ENCODE measurements around the gene YES1. TPM values are rescaled to one million over a fixed set of nuclear protein-coding genes. Genes with fewer than 3 reads are reported as not detected.
A peak's percentile ranks its signal among the peaks of the same experiment; 100 is the strongest.

YES1 gene
- total and polyA plus RNA-seq, 4 donors, result 12.5 to 57.6 (median 21.9) TPM

GRCh38 chr18:808086-808485 is 4.0 kb downstream of the YES1 start (continued):
- TF ChIP-seq ZBTB33 (IDR thresholded peaks at IDR 0.05), result no peak
- TF ChIP-seq, protein P1, sequence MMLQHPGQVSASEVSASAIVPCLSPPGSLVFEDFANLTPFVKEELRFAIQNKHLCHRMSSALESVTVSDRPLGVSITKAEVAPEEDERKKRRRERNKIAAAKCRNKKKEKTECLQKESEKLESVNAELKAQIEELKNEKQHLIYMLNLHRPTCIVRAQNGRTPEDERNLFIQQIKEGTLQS (IDR thresholded peaks at IDR 0.05), result no peak
- TF ChIP-seq JUND (IDR thresholded peaks at IDR 0.05), result no peak

DNA sequence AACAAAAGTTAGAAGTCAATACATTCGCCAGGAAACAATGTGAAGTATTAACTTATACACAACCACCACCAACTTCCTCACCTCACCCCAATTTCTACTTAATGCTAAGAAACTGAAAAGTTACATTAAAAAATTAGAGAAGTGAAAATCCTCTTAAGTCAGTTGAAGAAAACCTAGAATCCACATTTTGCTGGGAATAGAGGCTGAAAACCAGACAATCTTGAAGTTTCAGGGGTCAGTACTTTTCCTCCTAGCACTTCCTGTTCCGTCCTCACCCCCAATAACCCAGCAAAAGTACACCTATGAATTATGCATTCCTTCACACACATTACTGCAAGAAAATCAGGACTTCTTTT is 6.3 kb downstream of the YES1 start:
- no peaks in the 10 kb centered on the region for H3K9me3 ChIP-seq (ENCODE audit: control insufficient read depth in 4 of 4, low read length in 3 of 4)
- H3K4me3 ChIP-seq (ENCODE audit: low read depth in 1 of 3, low read length in 3 of 3), result no peak overlapping the region
- TF ChIP-seq RAD21 (IDR thresholded peaks at IDR 0.05), result no peak
- peak in 1 of 2 donors; percentile 0 for TF ChIP-seq RXRA (IDR thresholded peaks at IDR 0.05)

GRCh38 chr18:805008-805754 is 6.9 kb downstream of the YES1 start:
- H3K9ac ChIP-seq (ENCODE audit: low read depth in 1 of 2, low read length in 2 of 2), result peak overlapping the region in 1 of 2 donors; percentile 21
- H3K27ac ChIP-seq (ENCODE audit: low read depth in 1 of 2, low read length in 2 of 2), result peak overlapping the region; percentile 32 to 41
- H3K4me1 ChIP-seq (ENCODE audit: control insufficient read depth in 4 of 4, insufficient read depth in 4 of 4, low read length in 3 of 4), result peaks cover 7 to 48% (median 21%) of the 10 kb centered on the region in 4 donors
- no peaks in the 10 kb centered on the region for H3K27me3 ChIP-seq (ENCODE audit: control insufficient read depth in 4 of 4, insufficient read depth in 4 of 4, low read length in 3 of 4)
- no peaks in the 10 kb centered on the region for H3K36me3 ChIP-seq (ENCODE audit: control insufficient read depth in 4 of 4, insufficient read depth in 3 of 4, low read depth in 1 of 4, low read length in 3 of 4)
- TF ChIP-seq HNF4A (conservative IDR thresholded peaks at IDR 0.05) (peak in 1 of 2 donors; percentile 7), RXRA (IDR thresholded peaks at IDR 0.05) (peak in 1 of 2 donors; percentile 5), YY1 (IDR thresholded peaks at IDR 0.05) (peak; percentile 28)
- TF ChIP-seq, protein P2, sequence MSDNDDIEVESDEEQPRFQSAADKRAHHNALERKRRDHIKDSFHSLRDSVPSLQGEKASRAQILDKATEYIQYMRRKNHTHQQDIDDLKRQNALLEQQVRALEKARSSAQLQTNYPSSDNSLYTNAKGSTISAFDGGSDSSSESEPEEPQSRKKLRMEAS (IDR thresholded peaks at IDR 0.05), result no peak
- no peak overlapping the region for H3K4me3 ChIP-seq (ENCODE audit: low read depth in 1 of 3, low read length in 3 of 3)
- no peaks in the 10 kb centered on the region for H3K9me3 ChIP-seq (ENCODE audit: control insufficient read depth in 4 of 4, low read length in 3 of 4)
- DNase-seq (ENCODE audit: low spot score), result no peak
- WGBS, result 34% methylated on average over 5 of the region's 5 CpGs

More for the DNA sequence above, 6.3 kb downstream of the YES1 start:
- H3K9ac ChIP-seq (ENCODE audit: low read depth in 1 of 2, low read length in 2 of 2), result no peak overlapping the region
- H3K27me3 ChIP-seq (ENCODE audit: control insufficient read depth in 4 of 4, insufficient read depth in 4 of 4, low read length in 3 of 4), result no peaks in the 10 kb centered on the region
- H3K27ac ChIP-seq (ENCODE audit: low read depth in 1 of 2, low read length in 2 of 2), result peak overlapping the region; percentile 4 to 32
- H3K4me1 ChIP-seq (ENCODE audit: control insufficient read depth in 4 of 4, insufficient read depth in 4 of 4, low read length in 3 of 4), result peaks cover 7 to 50% (median 21%) of the 10 kb centered on the region in 4 donors
- no peak for DNase-seq (ENCODE audit: low spot score)
- H3K36me3 ChIP-seq (ENCODE audit: control insufficient read depth in 4 of 4, insufficient read depth in 3 of 4, low read depth in 1 of 4, low read length in 3 of 4), result no peaks in the 10 kb centered on the region
- WGBS, result 44% methylated on average over 2 of the region's 2 CpGs

DNA sequence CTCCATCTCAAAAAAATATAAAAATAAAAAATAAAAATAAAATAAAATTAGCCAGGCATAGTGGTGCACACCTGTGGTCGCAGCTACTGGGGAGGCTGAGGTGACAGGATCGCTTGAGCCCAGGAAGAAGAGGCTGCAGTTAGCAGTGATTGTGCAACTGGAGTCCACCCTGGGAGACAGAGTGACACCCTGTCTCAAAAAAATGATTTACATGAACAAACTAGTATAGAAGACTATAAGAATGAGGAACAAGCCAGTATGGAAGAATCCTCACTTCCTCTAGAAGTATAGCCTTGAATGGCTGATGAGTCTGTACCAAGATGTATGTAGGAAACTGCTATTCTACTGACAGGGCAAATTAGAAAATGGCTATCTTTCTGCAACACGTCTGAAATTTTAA is 10.9 kb downstream of the YES1 start:
- H3K27me3 ChIP-seq (ENCODE audit: control insufficient read depth in 4 of 4, insufficient read depth in 4 of 4, low read length in 3 of 4), result no peaks in the 10 kb centered on the region
- no peak for TF ChIP-seq HNF4A (conservative IDR thresholded peaks at IDR 0.05)
- no peak for TF ChIP-seq SP1 (IDR thresholded peaks at IDR 0.05)

More for the DNA sequence above, 10.9 kb downstream of the YES1 start:
- H3K9ac ChIP-seq (ENCODE audit: low read depth in 1 of 2, low read length in 2 of 2), result no peak overlapping the region
- DNase-seq (ENCODE audit: low spot score), result no peak
- peaks cover 6 to 24% (median 9%) of the 10 kb centered on the region in 4 donors for H3K4me1 ChIP-seq (ENCODE audit: control insufficient read depth in 4 of 4, insufficient read depth in 4 of 4, low read length in 3 of 4)
- H3K27ac ChIP-seq (ENCODE audit: low read depth in 1 of 2, low read length in 2 of 2), result no peak overlapping the region
- 77% methylated on average over 3 of the region's 3 CpGs for WGBS
- no peaks in the 10 kb centered on the region for H3K36me3 ChIP-seq (ENCODE audit: control insufficient read depth in 4 of 4, insufficient read depth in 3 of 4, low read depth in 1 of 4, low read length in 3 of 4)
- H3K9me3 ChIP-seq (ENCODE audit: control insufficient read depth in 4 of 4, low read length in 3 of 4), result no peaks in the 10 kb centered on the region
- H3K4me3 ChIP-seq (ENCODE audit: low read depth in 1 of 3, low read length in 3 of 3), result no peak overlapping the region

Measured in liver (tissue), 9 donors.